Measurements from ENCODE around the gene CCDC157.

DNA sequence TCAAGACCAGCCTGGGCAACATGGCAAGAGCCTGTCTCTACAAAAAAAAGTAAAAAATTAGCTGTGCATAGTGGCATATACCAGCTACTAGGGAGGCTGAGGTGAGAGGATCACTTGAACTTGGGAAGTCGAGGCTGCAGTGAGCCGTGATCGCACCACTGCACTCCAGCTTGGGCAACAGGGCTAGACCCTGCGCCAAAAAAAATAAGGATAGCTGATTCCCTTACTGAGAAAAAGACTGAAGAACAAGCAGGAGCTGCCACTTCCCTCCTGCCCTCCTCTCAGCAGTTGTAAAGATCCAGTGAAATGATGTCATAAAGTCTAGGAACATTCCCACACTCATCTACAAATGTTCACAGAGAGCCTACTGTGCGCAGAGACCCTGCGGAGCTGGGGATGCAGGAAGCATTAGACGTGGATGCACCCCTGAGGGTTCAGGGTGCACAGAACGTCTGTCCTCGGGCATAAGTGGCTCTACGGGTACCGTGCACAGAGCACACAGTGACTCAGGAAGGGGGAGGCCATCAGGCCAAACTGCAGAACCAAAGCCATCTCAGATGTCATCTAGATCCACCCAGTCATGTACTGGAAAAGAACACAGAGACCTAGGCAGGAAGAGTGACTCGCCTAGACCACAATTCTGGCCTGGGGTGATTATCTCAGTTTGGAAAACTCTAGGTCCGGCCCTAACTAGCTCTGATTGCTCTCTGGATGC lies 51.7 kb downstream of the CCDC157 start:
- TF ChIP-seq POLR2A (IDR thresholded peaks at IDR 0.05): no peak
- TF ChIP-seq, protein P1, sequence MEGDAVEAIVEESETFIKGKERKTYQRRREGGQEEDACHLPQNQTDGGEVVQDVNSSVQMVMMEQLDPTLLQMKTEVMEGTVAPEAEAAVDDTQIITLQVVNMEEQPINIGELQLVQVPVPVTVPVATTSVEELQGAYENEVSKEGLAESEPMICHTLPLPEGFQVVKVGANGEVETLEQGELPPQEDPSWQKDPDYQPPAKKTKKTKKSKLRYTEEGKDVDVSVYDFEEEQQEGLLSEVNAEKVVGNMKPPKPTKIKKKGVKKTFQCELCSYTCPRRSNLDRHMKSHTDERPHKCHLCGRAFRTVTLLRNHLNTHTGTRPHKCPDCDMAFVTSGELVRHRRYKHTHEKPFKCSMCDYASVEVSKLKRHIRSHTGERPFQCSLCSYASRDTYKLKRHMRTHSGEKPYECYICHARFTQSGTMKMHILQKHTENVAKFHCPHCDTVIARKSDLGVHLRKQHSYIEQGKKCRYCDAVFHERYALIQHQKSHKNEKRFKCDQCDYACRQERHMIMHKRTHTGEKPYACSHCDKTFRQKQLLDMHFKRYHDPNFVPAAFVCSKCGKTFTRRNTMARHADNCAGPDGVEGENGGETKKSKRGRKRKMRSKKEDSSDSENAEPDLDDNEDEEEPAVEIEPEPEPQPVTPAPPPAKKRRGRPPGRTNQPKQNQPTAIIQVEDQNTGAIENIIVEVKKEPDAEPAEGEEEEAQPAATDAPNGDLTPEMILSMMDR (IDR thresholded peaks at IDR 0.05): no peak
